A549 (cell line): Measurements from ENCODE around the gene PTPN12.

Source experiments
- EHMT2 ChIP-seq: fragments of 200-600 bp; sonication (generic); IDR thresholded peaks from 2 replicates; pipeline ENCODE4 v1.6.1; 2016; ENCODE audit warnings: antibody characterized with exemption, low read depth, mild to moderate bottlenecking, moderate library complexity
- EP300 ChIP-seq, 2 experiments: fragments of >200 bp; sonication (Bioruptor Twin); formaldehyde crosslinking; IDR thresholded peaks; 2 replicates in 1 of 2; 3 replicates in 1 of 2; pipeline ENCODE4 v1.6.1; 2016 to 2017
- SREBF2 ChIP-seq: fragments of 450-650 bp; IDR thresholded peaks from 2 replicates; pipeline ENCODE4 v1.6.1; 2014; ENCODE audit warnings: mild to moderate bottlenecking, moderate library complexity
- ZFP36 ChIP-seq: fragments of 450-650 bp; IDR thresholded peaks from 2 replicates; pipeline ENCODE4 v1.6.1; 2014; ENCODE audit warnings: borderline replicate concordance; ENCODE audit not compliant: partially characterized antibody
- ZSCAN20 ChIP-seq: fragments of 250-450 bp; sonication (Bioruptor Pico); IDR thresholded peaks from 2 replicates; pipeline ENCODE4 v1.8.0; 2022; ENCODE audit warnings: mild to moderate bottlenecking, moderate library complexity
- TF ChIP-seq, protein P1 (sequence below): fragments of >200 bp; sonication (Bioruptor Twin); formaldehyde crosslinking; IDR thresholded peaks from 3 replicates; pipeline ENCODE4 v1.5.1; 2016

GRCh38 chr7:77525231-77525630, 11.9 kb upstream of the PTPN12 start:
- no peak for TF ChIP-seq EHMT2
- TF ChIP-seq, protein P1, sequence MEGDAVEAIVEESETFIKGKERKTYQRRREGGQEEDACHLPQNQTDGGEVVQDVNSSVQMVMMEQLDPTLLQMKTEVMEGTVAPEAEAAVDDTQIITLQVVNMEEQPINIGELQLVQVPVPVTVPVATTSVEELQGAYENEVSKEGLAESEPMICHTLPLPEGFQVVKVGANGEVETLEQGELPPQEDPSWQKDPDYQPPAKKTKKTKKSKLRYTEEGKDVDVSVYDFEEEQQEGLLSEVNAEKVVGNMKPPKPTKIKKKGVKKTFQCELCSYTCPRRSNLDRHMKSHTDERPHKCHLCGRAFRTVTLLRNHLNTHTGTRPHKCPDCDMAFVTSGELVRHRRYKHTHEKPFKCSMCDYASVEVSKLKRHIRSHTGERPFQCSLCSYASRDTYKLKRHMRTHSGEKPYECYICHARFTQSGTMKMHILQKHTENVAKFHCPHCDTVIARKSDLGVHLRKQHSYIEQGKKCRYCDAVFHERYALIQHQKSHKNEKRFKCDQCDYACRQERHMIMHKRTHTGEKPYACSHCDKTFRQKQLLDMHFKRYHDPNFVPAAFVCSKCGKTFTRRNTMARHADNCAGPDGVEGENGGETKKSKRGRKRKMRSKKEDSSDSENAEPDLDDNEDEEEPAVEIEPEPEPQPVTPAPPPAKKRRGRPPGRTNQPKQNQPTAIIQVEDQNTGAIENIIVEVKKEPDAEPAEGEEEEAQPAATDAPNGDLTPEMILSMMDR, result no peak
- no peak for TF ChIP-seq ZFP36
- no peak for TF ChIP-seq ZSCAN20 (CRISPR knock-in tag)
- TF ChIP-seq EP300 (IDR thresholded peaks at IDR 0.05), result no peak
- TF ChIP-seq SREBF2, result no peak
